Ovary (tissue), 3 donors: ENCODE results near the gene CRACR2A.

Experiments
- EP300 ChIP-seq: sonication (generic); formaldehyde crosslinking; IDR thresholded peaks from one replicate; pipeline ENCODE4 v1.6.1; 2017; ENCODE audit warnings: antibody characterized with exemption
- POLR2A ChIP-seq: fragments of 450-650 bp; IDR thresholded peaks from one replicate; pipeline ENCODE4 v1.6.1; 2017; ENCODE audit warnings: antibody characterized with exemption, mild to moderate bottlenecking, moderate library complexity
- TF ChIP-seq, protein P1 (sequence below), 3 donors: fragments of 450-650 bp in 2 of 3; fragments of 200-600 bp in 1 of 3; IDR thresholded peaks; one replicate each; pipeline versions ENCODE4 v1.5.1 to v1.8.0; 2016 to 2022; ENCODE audit warnings: antibody characterized with exemption in 3 of 3, mild to moderate bottlenecking in 1 of 3
- donor health status: DM: no; HTN: no; CAD: no.

DNA sequence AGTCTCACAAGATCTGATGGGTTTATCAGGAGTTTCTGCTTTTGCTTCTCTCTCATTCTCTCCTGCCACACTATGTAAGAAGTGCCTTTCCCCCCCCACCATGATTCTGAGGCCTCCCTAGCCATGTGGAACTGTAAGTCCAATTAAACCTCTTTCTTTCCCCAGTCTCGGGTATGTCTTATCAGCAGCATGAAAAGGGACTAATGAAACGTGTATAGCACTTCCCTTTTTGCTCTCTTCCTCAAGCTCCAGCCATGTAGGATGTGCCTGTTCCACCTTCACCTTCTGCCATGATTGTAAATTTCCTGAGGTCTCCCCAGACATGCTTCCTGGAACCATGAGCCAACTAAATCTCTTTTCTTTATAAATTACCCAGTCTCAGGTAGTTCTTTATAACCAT is 7.0 kb upstream of the CRACR2A start:
- TF ChIP-seq, protein P1, sequence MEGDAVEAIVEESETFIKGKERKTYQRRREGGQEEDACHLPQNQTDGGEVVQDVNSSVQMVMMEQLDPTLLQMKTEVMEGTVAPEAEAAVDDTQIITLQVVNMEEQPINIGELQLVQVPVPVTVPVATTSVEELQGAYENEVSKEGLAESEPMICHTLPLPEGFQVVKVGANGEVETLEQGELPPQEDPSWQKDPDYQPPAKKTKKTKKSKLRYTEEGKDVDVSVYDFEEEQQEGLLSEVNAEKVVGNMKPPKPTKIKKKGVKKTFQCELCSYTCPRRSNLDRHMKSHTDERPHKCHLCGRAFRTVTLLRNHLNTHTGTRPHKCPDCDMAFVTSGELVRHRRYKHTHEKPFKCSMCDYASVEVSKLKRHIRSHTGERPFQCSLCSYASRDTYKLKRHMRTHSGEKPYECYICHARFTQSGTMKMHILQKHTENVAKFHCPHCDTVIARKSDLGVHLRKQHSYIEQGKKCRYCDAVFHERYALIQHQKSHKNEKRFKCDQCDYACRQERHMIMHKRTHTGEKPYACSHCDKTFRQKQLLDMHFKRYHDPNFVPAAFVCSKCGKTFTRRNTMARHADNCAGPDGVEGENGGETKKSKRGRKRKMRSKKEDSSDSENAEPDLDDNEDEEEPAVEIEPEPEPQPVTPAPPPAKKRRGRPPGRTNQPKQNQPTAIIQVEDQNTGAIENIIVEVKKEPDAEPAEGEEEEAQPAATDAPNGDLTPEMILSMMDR (IDR thresholded peaks at IDR 0.05): no peak
- TF ChIP-seq POLR2A (no peak), EP300 (no peak)
